Measurements from ENCODE around the gene HNF1B.

HNF1B gene

DNA sequence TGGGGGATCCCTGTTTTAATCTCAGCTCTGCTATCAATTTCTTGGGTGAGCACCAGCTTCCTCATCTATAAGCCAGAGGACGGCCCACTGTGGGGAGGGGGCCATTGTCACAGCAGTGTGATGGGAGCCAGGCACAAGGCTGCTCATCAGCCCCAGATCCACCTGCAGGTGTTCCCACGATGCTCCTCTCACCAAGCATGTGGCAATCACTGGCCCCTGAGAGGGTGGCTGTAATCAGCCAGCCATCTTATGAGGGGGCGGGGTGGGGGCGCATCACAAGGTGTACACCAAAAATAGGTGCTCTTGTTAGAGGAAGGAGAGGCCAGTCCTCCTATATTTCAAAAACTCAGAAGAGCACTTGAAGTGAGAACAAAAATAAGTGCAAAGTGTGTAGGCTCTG is 31.2 kb downstream of the HNF1B start:
- TF ChIP-seq, protein P1, sequence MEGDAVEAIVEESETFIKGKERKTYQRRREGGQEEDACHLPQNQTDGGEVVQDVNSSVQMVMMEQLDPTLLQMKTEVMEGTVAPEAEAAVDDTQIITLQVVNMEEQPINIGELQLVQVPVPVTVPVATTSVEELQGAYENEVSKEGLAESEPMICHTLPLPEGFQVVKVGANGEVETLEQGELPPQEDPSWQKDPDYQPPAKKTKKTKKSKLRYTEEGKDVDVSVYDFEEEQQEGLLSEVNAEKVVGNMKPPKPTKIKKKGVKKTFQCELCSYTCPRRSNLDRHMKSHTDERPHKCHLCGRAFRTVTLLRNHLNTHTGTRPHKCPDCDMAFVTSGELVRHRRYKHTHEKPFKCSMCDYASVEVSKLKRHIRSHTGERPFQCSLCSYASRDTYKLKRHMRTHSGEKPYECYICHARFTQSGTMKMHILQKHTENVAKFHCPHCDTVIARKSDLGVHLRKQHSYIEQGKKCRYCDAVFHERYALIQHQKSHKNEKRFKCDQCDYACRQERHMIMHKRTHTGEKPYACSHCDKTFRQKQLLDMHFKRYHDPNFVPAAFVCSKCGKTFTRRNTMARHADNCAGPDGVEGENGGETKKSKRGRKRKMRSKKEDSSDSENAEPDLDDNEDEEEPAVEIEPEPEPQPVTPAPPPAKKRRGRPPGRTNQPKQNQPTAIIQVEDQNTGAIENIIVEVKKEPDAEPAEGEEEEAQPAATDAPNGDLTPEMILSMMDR (IDR thresholded peaks at IDR 0.05; ENCODE audit: low read depth, low read length): no peak
- H3K4me3 ChIP-seq (ENCODE audit: low read depth, low read length): no peak overlapping the region

GRCh38 chr17:37713028-37713431 is 31.8 kb downstream of the HNF1B start:
- no peak overlapping the region for H3K4me3 ChIP-seq (ENCODE audit: low read depth, low read length)
- TF ChIP-seq, protein P1 (IDR thresholded peaks at IDR 0.05; ENCODE audit: low read depth, low read length): no peak

DNA sequence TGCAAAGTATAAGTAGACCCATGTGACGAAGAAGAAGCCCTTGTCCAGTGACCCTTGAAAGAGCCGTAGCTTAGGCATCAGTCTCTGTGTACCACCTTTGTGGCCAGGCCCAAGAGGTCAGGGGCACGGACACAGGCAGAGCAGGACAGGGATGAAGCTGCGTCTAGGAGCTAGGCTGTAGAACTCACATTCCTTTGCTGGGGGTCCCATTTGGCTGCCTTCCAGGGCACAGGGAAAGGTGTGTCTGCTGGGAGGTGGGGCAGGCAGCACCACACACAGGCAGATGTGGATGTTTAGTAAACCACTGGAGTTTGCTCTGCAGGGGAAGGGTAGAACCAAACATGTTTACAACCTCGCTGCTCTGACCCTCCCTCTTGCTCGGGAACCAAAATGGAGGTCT is 33.7 kb downstream of the HNF1B start:
- TF ChIP-seq, protein P1 (IDR thresholded peaks at IDR 0.05; ENCODE audit: low read depth, low read length): no peak
- no peak overlapping the region for H3K4me3 ChIP-seq (ENCODE audit: low read depth, low read length)

GRCh38 chr17:37710344-37710886 is 34.4 kb downstream of the HNF1B start:
- TF ChIP-seq, protein P1 (IDR thresholded peaks at IDR 0.05; ENCODE audit: low read depth, low read length): no peak
- no peak overlapping the region for H3K4me3 ChIP-seq (ENCODE audit: low read depth, low read length)

DNA sequence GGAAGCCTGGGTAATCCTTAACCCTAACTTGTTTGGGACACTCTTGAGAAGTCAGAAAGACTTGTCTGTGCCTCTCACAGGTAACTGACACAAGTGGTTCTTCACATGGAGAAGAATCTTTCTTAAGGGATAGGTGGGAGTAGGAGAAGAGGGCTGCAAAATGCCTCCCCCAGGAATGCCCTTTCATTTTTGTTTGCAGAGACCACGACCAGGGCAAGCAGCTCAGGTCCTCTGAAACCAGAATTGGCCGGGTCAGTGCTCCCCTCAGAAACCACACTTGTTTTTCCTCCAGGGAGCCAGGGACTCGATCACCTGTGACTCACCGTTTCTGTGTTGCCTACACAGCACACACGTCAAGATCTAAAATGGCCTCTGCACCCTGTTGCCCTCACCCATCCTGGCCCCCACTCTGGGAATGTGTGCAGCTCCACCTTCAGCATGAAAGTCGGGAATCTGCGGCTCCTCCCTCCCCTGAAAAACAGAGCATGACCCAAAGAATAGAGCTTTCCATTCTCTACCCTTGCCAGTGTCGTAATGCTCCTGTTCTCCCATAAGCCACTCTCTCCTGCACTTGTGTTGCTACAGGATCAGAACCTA is 36.1 kb downstream of the HNF1B start:
- no peak overlapping the region for H3K4me3 ChIP-seq (ENCODE audit: low read depth, low read length)
- TF ChIP-seq, protein P1 (IDR thresholded peaks at IDR 0.05; ENCODE audit: low read depth, low read length): no peak

- H3K4me3 ChIP-seq (ENCODE audit: low read depth, low read length): no peak overlapping the region
- TF ChIP-seq, protein P1 (IDR thresholded peaks at IDR 0.05; ENCODE audit: low read depth, low read length): no peak
Observed at GRCh38 chr17:37708008-37708615, 36.7 kb downstream of the HNF1B start.

GRCh38 chr17:37706446-37706845 is 38.4 kb downstream of the HNF1B start:
- H3K4me3 ChIP-seq (ENCODE audit: low read depth, low read length): no peak overlapping the region
- TF ChIP-seq, protein P1 (IDR thresholded peaks at IDR 0.05; ENCODE audit: low read depth, low read length): no peak

Data from WI38 (cell line).